ENCODE measurements around the gene ELP5.

ELP5 gene

DNA sequence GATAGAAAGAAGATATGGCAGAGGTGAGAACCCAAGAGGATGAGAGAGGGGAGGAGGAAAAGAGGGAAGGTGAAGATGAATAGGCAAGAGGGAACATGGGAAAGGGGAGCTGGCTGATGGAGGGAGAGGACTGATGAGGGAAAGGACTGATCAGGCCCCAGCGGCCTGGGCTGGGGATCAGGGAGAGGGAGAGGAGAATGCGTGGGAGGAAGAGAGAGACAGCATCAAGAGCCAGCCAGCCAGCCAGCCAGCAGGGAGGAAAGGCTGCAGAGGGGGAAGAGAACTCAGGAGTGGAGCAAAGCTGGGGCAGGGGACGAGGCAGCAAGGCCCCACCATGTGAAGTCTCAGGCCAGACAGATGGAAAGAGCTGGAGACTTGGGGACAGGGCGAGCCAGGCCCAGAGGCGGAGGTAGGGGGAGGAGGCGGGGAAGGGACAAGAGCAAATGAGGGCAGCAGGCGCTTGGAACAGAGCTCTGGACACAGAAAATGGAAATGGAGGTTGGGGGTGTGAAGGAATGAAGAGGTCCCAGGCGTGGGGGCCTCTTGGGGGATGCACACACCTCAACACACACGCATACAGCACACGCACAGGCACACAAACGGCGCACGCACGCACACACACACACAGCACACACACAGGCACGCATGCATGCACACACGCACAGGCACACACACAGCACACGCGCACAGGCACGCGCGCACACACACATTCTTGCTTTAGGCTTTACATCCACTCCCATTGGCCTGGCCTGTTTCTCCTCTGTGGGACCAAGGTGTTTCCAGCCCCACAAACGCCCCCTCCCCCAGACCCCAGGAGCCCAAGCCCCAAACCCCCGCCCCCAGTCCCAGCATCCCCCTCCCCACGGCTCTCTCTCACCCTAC lies 44.7 kb upstream of the ELP5 start:
- TF ChIP-seq, protein P1, sequence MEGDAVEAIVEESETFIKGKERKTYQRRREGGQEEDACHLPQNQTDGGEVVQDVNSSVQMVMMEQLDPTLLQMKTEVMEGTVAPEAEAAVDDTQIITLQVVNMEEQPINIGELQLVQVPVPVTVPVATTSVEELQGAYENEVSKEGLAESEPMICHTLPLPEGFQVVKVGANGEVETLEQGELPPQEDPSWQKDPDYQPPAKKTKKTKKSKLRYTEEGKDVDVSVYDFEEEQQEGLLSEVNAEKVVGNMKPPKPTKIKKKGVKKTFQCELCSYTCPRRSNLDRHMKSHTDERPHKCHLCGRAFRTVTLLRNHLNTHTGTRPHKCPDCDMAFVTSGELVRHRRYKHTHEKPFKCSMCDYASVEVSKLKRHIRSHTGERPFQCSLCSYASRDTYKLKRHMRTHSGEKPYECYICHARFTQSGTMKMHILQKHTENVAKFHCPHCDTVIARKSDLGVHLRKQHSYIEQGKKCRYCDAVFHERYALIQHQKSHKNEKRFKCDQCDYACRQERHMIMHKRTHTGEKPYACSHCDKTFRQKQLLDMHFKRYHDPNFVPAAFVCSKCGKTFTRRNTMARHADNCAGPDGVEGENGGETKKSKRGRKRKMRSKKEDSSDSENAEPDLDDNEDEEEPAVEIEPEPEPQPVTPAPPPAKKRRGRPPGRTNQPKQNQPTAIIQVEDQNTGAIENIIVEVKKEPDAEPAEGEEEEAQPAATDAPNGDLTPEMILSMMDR (IDR thresholded peaks at IDR 0.05; ENCODE audit: borderline replicate concordance, control extremely low read depth, extremely low read depth, insufficient read depth, missing control alignments), result no peak
- in situ Hi-C loops (cut with MboI; ENCODE audit: low sequenced_read_pairs, unreplicated experiment), result no loop called here
- no peak for DNase-seq (ENCODE audit: low spot score)

- TF ChIP-seq, protein P1 (IDR thresholded peaks at IDR 0.05; ENCODE audit: borderline replicate concordance, control extremely low read depth, extremely low read depth, insufficient read depth, missing control alignments), result no peak
- in situ Hi-C loops (cut with MboI; ENCODE audit: low sequenced_read_pairs, unreplicated experiment), result no loop called here
Observed at GRCh38 chr17:7208027-7208571, 43.9 kb upstream of the ELP5 start.

GRCh38 chr17:7208754-7209460 lies 43.1 kb upstream of the ELP5 start:
- TF ChIP-seq, protein P1 (IDR thresholded peaks at IDR 0.05; ENCODE audit: borderline replicate concordance, control extremely low read depth, extremely low read depth, insufficient read depth, missing control alignments), result no peak
- in situ Hi-C loops (cut with MboI; ENCODE audit: low sequenced_read_pairs, unreplicated experiment), result no loop called here
- DNase-seq (ENCODE audit: low spot score), result no peak

More at GRCh38 chr17:7208027-7208571, 43.9 kb upstream of the ELP5 start:
- DNase-seq (ENCODE audit: low spot score), result no peak

- in situ Hi-C loops (cut with MboI; ENCODE audit: low sequenced_read_pairs, unreplicated experiment), result no loop called here
- TF ChIP-seq, protein P1 (IDR thresholded peaks at IDR 0.05; ENCODE audit: borderline replicate concordance, control extremely low read depth, extremely low read depth, insufficient read depth, missing control alignments), result no peak
- no peak for DNase-seq (ENCODE audit: low spot score)
Observed at GRCh38 chr17:7211491-7212273, 40.3 kb upstream of the ELP5 start.

DNA sequence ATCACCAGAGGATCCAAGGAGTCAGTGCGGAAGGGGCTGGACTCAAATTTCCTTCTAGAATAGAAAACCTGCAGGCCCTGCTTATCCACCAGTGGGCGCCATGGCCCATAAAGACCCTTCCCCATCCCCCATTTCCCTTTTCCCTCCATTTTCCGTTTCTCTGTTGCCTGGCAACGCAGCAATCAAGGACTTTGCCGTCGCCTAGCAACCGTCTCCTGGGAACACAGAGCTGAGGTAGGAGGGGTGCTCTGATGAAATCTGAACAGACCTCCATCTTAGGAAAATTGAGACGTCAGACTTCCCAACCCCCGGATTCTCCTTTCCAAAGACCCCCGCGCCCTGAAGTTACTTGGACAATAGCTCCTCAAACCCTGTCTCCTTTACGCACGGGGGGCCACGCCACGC lies 38.1 kb upstream of the ELP5 start:
- in situ Hi-C loops (cut with MboI; ENCODE audit: low sequenced_read_pairs, unreplicated experiment), result no loop called here
- peak; percentile 64 for DNase-seq (ENCODE audit: low spot score)
- TF ChIP-seq, protein P1 (IDR thresholded peaks at IDR 0.05; ENCODE audit: borderline replicate concordance, control extremely low read depth, extremely low read depth, insufficient read depth, missing control alignments), result peak; percentile 17

Measured in GM13976 (cell line).